WTC11 (cell line): ENCODE measurements around the gene PUSL1. TPM values are rescaled to one million over a fixed set of nuclear protein-coding genes. Genes with fewer than 3 reads are reported as not detected.
A peak's percentile ranks its signal among the peaks of the same experiment; 100 is the strongest.

Source experiments
- ATAC-seq: fragments of 200-7000 bp; cut with Tn5 transposase; 2 replicates; pipeline ENCODE4 v1.10.0; 2021; ENCODE audit warnings: mild to moderate bottlenecking, moderate library complexity
- CTCF ChIA-PET: fragments of 300-600 bp; sonication (Branson Sonifier 250); formaldehyde crosslinking; loops from one replicate; lab custom pipeline; 2021; ENCODE audit warnings: antibody characterized with exemption; lab: Charles Lee
- POLR2A ChIA-PET: fragments of 350-600 bp; sonication (Branson Sonifier 250); formaldehyde crosslinking; loops from one replicate; lab custom pipeline; 2021; ENCODE audit warnings: antibody characterized with exemption; lab: Charles Lee
- DNase-seq: peaks from one replicate; pipeline ENCODE4 v3.0.0; 2021; ENCODE audit warnings: low spot score
- H3K27ac Mint-ChIP-seq: 2 replicates; pipeline ENCODE4 v1.8.0; 2021; ENCODE audit warnings: mixed read lengths
- H3K27me3 Mint-ChIP-seq: 2 replicates; pipeline ENCODE4 v1.8.0; 2021; ENCODE audit warnings: low read depth, mild to moderate bottlenecking, moderate library complexity, mixed read lengths
- H3K36me3 Mint-ChIP-seq: 2 replicates; pipeline ENCODE4 v1.8.0; 2021; ENCODE audit warnings: mixed read lengths
- H3K4me1 Mint-ChIP-seq: 2 replicates; pipeline ENCODE4 v1.8.0; 2022; ENCODE audit warnings: mixed read lengths
- H3K4me3 Mint-ChIP-seq: 2 replicates; pipeline ENCODE4 v1.8.0; 2021; ENCODE audit warnings: mild to moderate bottlenecking, moderate library complexity, mixed read lengths
- H3K9me3 Mint-ChIP-seq: 2 replicates; pipeline ENCODE4 v1.8.0; 2021; ENCODE audit warnings: mixed read lengths
- ARID4B ChIP-seq: sonication (generic); formaldehyde crosslinking; IDR thresholded peaks from 2 replicates; pipeline ENCODE4 v1.8.0; 2023; ENCODE audit warnings: missing genetic modification reagents, mild to moderate bottlenecking, borderline replicate concordance
- ATF2 ChIP-seq: sonication (generic); formaldehyde crosslinking; IDR thresholded peaks from 2 replicates; pipeline ENCODE4 v1.8.1; 2022; ENCODE audit warnings: low read depth, missing genetic modification reagents, borderline replicate concordance
- ATF6 ChIP-seq: sonication (generic); formaldehyde crosslinking; IDR thresholded peaks from 2 replicates; pipeline ENCODE4 v1.8.1; 2023; ENCODE audit warnings: mild to moderate bottlenecking, missing genetic modification reagents
- GTF2I ChIP-seq: fragments of 250-450 bp; sonication (Bioruptor Pico); conservative IDR thresholded peaks from 2 replicates; pipeline ENCODE4 v1.4.0; 2021; ENCODE audit warnings: mild to moderate bottlenecking
- HMGA2 ChIP-seq: fragments of 250-450 bp; sonication (Bioruptor Pico); IDR thresholded peaks from 2 replicates; pipeline ENCODE4 v1.4.0; 2021; ENCODE audit warnings: mild to moderate bottlenecking, moderate library complexity
- HMGXB4 ChIP-seq: sonication (generic); formaldehyde crosslinking; IDR thresholded peaks from 2 replicates; pipeline ENCODE4 v1.8.1; 2023; ENCODE audit warnings: mild to moderate bottlenecking, moderate library complexity, missing genetic modification reagents
- MAX ChIP-seq: sonication (generic); formaldehyde crosslinking; IDR thresholded peaks from 2 replicates; pipeline ENCODE4 v1.8.0; 2022; ENCODE audit warnings: mild to moderate bottlenecking, missing genetic modification reagents
- MXD4 ChIP-seq: fragments of 250-450 bp; sonication (Bioruptor Pico); IDR thresholded peaks from 2 replicates; pipeline ENCODE4 v1.8.0; 2021; ENCODE audit warnings: mild to moderate bottlenecking, moderate library complexity, borderline replicate concordance
- NFYB ChIP-seq: sonication (generic); formaldehyde crosslinking; conservative IDR thresholded peaks from 2 replicates; pipeline ENCODE4 v1.8.0; 2022; ENCODE audit warnings: low read depth, missing genetic modification reagents
- NR1H2 ChIP-seq: sonication (generic); formaldehyde crosslinking; IDR thresholded peaks from 2 replicates; pipeline ENCODE4 v1.9.0; 2021; ENCODE audit warnings: mild to moderate bottlenecking, moderate library complexity, missing genetic modification reagents
- NR2C2 ChIP-seq: sonication (generic); formaldehyde crosslinking; IDR thresholded peaks from 2 replicates; pipeline ENCODE4 v1.8.0; 2022; ENCODE audit warnings: mild to moderate bottlenecking, missing genetic modification reagents
- SMAD3 ChIP-seq: sonication (generic); formaldehyde crosslinking; IDR thresholded peaks from 2 replicates; pipeline ENCODE4 v1.8.0; 2022; ENCODE audit warnings: missing genetic modification reagents, mild to moderate bottlenecking, borderline replicate concordance
- SMAD4 ChIP-seq: sonication (generic); formaldehyde crosslinking; IDR thresholded peaks from 2 replicates; pipeline ENCODE4 v1.8.0; 2022; ENCODE audit warnings: mild to moderate bottlenecking, missing genetic modification reagents
- USF1 ChIP-seq: sonication (generic); formaldehyde crosslinking; IDR thresholded peaks from 2 replicates; pipeline ENCODE4 v1.8.0; 2022; ENCODE audit warnings: mild to moderate bottlenecking, missing genetic modification reagents
- ZNF219 ChIP-seq: sonication (generic); formaldehyde crosslinking; IDR thresholded peaks from 2 replicates; pipeline ENCODE4 v1.8.0; 2023; ENCODE audit warnings: missing genetic modification reagents, mild to moderate bottlenecking, borderline replicate concordance
- ZNF416 ChIP-seq: fragments of 250-450 bp; sonication (Bioruptor Pico); IDR thresholded peaks from 2 replicates; pipeline ENCODE4 v1.9.0; 2021; ENCODE audit warnings: mild to moderate bottlenecking, inconsistent platforms
- ZNF512 ChIP-seq: sonication (generic); formaldehyde crosslinking; IDR thresholded peaks from 2 replicates; pipeline ENCODE4 v1.8.1; 2022; ENCODE audit warnings: missing genetic modification reagents, borderline replicate concordance
- total RNA-seq: library from RNA; stranded (reverse); gene quantifications from 3 replicates; pipeline ENCODE4 v1.2.3, GENCODE V29; 2021

The PUSL1 gene
- total RNA-seq, 1 experiment from 2014 or later = 51.5 TPM

GRCh38 chr1:1307261-1307922 lies 1.0 kb upstream of the PUSL1 start (continued):
- no peak for TF ChIP-seq ZNF219 (CRISPR knock-in tag)
- no peak for TF ChIP-seq ATF6 (CRISPR knock-in tag)
- 0 out of 2 replicates have a peak, but pooled peaks have one; percentile 1 for TF ChIP-seq HMGXB4
- no peak for TF ChIP-seq ZNF512 (CRISPR knock-in tag)
- TF ChIP-seq GTF2I (CRISPR knock-in tag) = no peak

GRCh38 chr1:1308756-1309250 lies 406 bp downstream of the PUSL1 start:
- H3K27me3 Mint-ChIP-seq = peaks cover 6% of the 10 kb centered on the region; the same call in 1 of the 2 replicates
- peak overlapping the region; percentile 70 for H3K4me3 Mint-ChIP-seq
- no peaks in the 10 kb centered on the region for H3K9me3 Mint-ChIP-seq
- ATAC-seq (no peak), DNase-seq (no peak)
- peaks cover 21% of the 10 kb centered on the region for H3K4me1 Mint-ChIP-seq
- POLR2A ChIA-PET = interaction anchor here (1.2 kb wide), 1 partner anchor 67 kb away, joined by 3 read pairs; the partner anchor contains the start of gene AURKAIP1
- CTCF ChIA-PET = interaction anchor here (1.8 to 3.2 kb wide), 2 partner anchors 9 to 18 kb away, joined by 6 to 17 read pairs; no protein-coding TSS in a partner anchor
- H3K27ac Mint-ChIP-seq = no peak overlapping the region
- H3K36me3 Mint-ChIP-seq = peaks cover 12% of the 10 kb centered on the region
- TF ChIP-seq HMGXB4 (no peak; the same call in 1 of the 2 replicates), ZNF416 (no peak), NR1H2 (no peak), SMAD3 (no peak), SMAD4 (no peak), NR2C2 (CRISPR knock-in tag) (no peak), MXD4 (CRISPR knock-in tag) (no peak), ATF2 (CRISPR knock-in tag) (no peak), ZNF219 (CRISPR knock-in tag) (no peak; the same call in 1 of the 2 replicates), NFYB (CRISPR knock-in tag) (no peak), USF1 (CRISPR knock-in tag) (no peak), MAX (no peak), HMGA2 (CRISPR knock-in tag) (no peak), ARID4B (CRISPR knock-in tag) (peak; percentile 35; the same call in 1 of the 2 replicates)
